IPS DF 4.7 (cell line): ENCODE data around the gene TEKT4.
"Not testable (repeated sequence)": the region's sequence is repeated elsewhere in the genome, so short reads cannot be mapped to it uniquely, and the experiment has no call there.

Experiments
- DNase-seq: peaks from one replicate; pipeline ENCODE4 v3.0.0-alpha.2; 2013; ENCODE audit warnings: low spot score; ENCODE audit errors: extremely low read depth

TEKT4 gene

GRCh38 chr2:94875820-94876522, 4.7 kb downstream of the TEKT4 start:
- DNase-seq, result no peak

- no peak for DNase-seq
Measured at GRCh38 chr2:94876523-94876863, 5.3 kb downstream of the TEKT4 start.

GRCh38 chr2:94877129-94877528, 5.9 kb downstream of the TEKT4 start:
- no peak for DNase-seq

GRCh38 chr2:94878575-94878974, 7.3 kb downstream of the TEKT4 start:
- DNase-seq, result not testable (repeated sequence)

GRCh38 chr2:94879314-94879981, 8.2 kb downstream of the TEKT4 start:
- DNase-seq, result no peak

- DNase-seq, result no peak
Measured at GRCh38 chr2:94879982-94880377, 8.8 kb downstream of the TEKT4 start.

GRCh38 chr2:94880507-94880906, 9.3 kb downstream of the TEKT4 start:
- DNase-seq, result no peak

GRCh38 chr2:94881070-94881469, 9.8 kb downstream of the TEKT4 start:
- DNase-seq, result no peak

GRCh38 chr2:94890234-94890633, 19.0 kb downstream of the TEKT4 start:
- no peak for DNase-seq

GRCh38 chr2:94895273-94895672, 24.0 kb downstream of the TEKT4 start:
- DNase-seq, result not testable (repeated sequence)

- DNase-seq, result not testable (repeated sequence)
Measured at GRCh38 chr2:94906976-94907375, 35.7 kb downstream of the TEKT4 start.

- DNase-seq, result no peak
Measured at GRCh38 chr2:94923196-94923595, 52.0 kb downstream of the TEKT4 start.

GRCh38 chr2:94924999-94925398, 53.8 kb downstream of the TEKT4 start:
- not testable (repeated sequence) for DNase-seq
